Measurements from ENCODE around the gene BCL11A. TPM values are rescaled to one million over a fixed set of nuclear protein-coding genes. Genes with fewer than 3 reads are reported as not detected.

The BCL11A gene
- polyA plus RNA-seq, 3 donors from 2014 or later = 0.14 to 0.69 (median 0.29) TPM

GRCh38 chr2:60496956-60497355 is 56.5 kb downstream of the BCL11A start:
- Mint-ChIP-seq H3K9me3 (no peaks in the 10 kb centered on the region), H3K36me3 (no peaks in the 10 kb centered on the region), H3K27ac (no peak overlapping the region), H3K4me3 (no peak overlapping the region), H3K4me1 (no peaks in the 10 kb centered on the region), H3K27me3 (ENCODE audit: low read depth in 3 of 3) (peaks cover 0 to 6% (median 2%) of the 10 kb centered on the region in 3 donors)
- no peak for DNase-seq

- no peaks in the 10 kb centered on the region for H3K36me3 Mint-ChIP-seq
- H3K4me3 Mint-ChIP-seq = no peak overlapping the region
- DNase-seq = no peak
- no peaks in the 10 kb centered on the region for H3K4me1 Mint-ChIP-seq
- H3K27me3 Mint-ChIP-seq (ENCODE audit: low read depth in 3 of 3) = peaks cover 0 to 6% (median 2%) of the 10 kb centered on the region in 3 donors
- H3K9me3 Mint-ChIP-seq = no peaks in the 10 kb centered on the region
- no peak overlapping the region for H3K27ac Mint-ChIP-seq
Observed at GRCh38 chr2:60496475-60496874, 57.0 kb downstream of the BCL11A start.

- peaks cover 0 to 6% (median 2%) of the 10 kb centered on the region in 3 donors for H3K27me3 Mint-ChIP-seq (ENCODE audit: low read depth in 3 of 3)
- no peak overlapping the region for H3K4me3 Mint-ChIP-seq
- no peak overlapping the region for H3K27ac Mint-ChIP-seq
- no peaks in the 10 kb centered on the region for H3K36me3 Mint-ChIP-seq
- DNase-seq = no peak
- H3K9me3 Mint-ChIP-seq = no peaks in the 10 kb centered on the region
- H3K4me1 Mint-ChIP-seq = no peaks in the 10 kb centered on the region
Observed at GRCh38 chr2:60495041-60495625, 58.3 kb downstream of the BCL11A start.

GRCh38 chr2:60493804-60494387 is 59.6 kb downstream of the BCL11A start:
- no peak for DNase-seq
- H3K4me3 Mint-ChIP-seq = no peak overlapping the region
- H3K27me3 Mint-ChIP-seq (ENCODE audit: low read depth in 3 of 3) = peaks cover 0 to 6% (median 2%) of the 10 kb centered on the region in 3 donors
- H3K27ac Mint-ChIP-seq = no peak overlapping the region
- no peaks in the 10 kb centered on the region for H3K9me3 Mint-ChIP-seq
- H3K4me1 Mint-ChIP-seq = no peaks in the 10 kb centered on the region
- no peaks in the 10 kb centered on the region for H3K36me3 Mint-ChIP-seq

GRCh38 chr2:60492548-60492947 is 60.9 kb downstream of the BCL11A start:
- Mint-ChIP-seq H3K4me1 (no peaks in the 10 kb centered on the region), H3K36me3 (no peaks in the 10 kb centered on the region), H3K9me3 (no peaks in the 10 kb centered on the region), H3K27me3 (ENCODE audit: low read depth in 3 of 3) (peaks cover 0 to 6% (median 2%) of the 10 kb centered on the region in 3 donors), H3K27ac (no peak overlapping the region), H3K4me3 (no peak overlapping the region)
- no peak for DNase-seq

- DNase-seq = no peak
- Mint-ChIP-seq H3K36me3 (no peaks in the 10 kb centered on the region), H3K4me1 (no peaks in the 10 kb centered on the region), H3K27ac (no peak overlapping the region), H3K27me3 (ENCODE audit: low read depth in 3 of 3) (peaks cover 0 to 2% (median 2%) of the 10 kb centered on the region in 3 donors), H3K9me3 (no peaks in the 10 kb centered on the region), H3K4me3 (no peak overlapping the region)
Observed at GRCh38 chr2:60490848-60491247, 62.6 kb downstream of the BCL11A start.

- Mint-ChIP-seq H3K27me3 (ENCODE audit: low read depth in 3 of 3) (peaks cover 0 to 6% (median 2%) of the 10 kb centered on the region in 3 donors), H3K4me1 (no peaks in the 10 kb centered on the region), H3K27ac (no peak overlapping the region), H3K4me3 (no peak overlapping the region), H3K9me3 (no peaks in the 10 kb centered on the region), H3K36me3 (no peaks in the 10 kb centered on the region)
- DNase-seq = no peak
Observed at GRCh38 chr2:60490441-60490840, 63.0 kb downstream of the BCL11A start.

GRCh38 chr2:60489289-60489688 is 64.2 kb downstream of the BCL11A start:
- Mint-ChIP-seq H3K9me3 (no peaks in the 10 kb centered on the region), H3K27ac (no peak overlapping the region), H3K4me1 (peaks cover 5 to 6% of the 10 kb centered on the region in 2 donors), H3K36me3 (no peaks in the 10 kb centered on the region), H3K4me3 (no peak overlapping the region), H3K27me3 (ENCODE audit: low read depth in 3 of 3) (peaks cover 0 to 7% (median 2%) of the 10 kb centered on the region in 3 donors)
- DNase-seq = no peak

GRCh38 chr2:60488291-60488690 is 65.2 kb downstream of the BCL11A start:
- H3K9me3 Mint-ChIP-seq = no peaks in the 10 kb centered on the region
- no peaks in the 10 kb centered on the region for H3K36me3 Mint-ChIP-seq
- peaks cover 0 to 16% (median 3%) of the 10 kb centered on the region in 3 donors for H3K27me3 Mint-ChIP-seq (ENCODE audit: low read depth in 3 of 3)
- no peak overlapping the region for H3K4me3 Mint-ChIP-seq
- DNase-seq = no peak
- peaks cover 14 to 16% of the 10 kb centered on the region in 2 donors for H3K4me1 Mint-ChIP-seq
- H3K27ac Mint-ChIP-seq = no peak overlapping the region

- Mint-ChIP-seq H3K36me3 (no peaks in the 10 kb centered on the region), H3K27ac (no peak overlapping the region), H3K4me3 (no peak overlapping the region), H3K4me1 (peaks cover 25 to 27% of the 10 kb centered on the region in 2 donors), H3K27me3 (ENCODE audit: low read depth in 3 of 3) (peaks cover 0 to 17% (median 8%) of the 10 kb centered on the region in 3 donors), H3K9me3 (no peaks in the 10 kb centered on the region)
- no peak for DNase-seq
Observed at GRCh38 chr2:60487174-60487573, 66.3 kb downstream of the BCL11A start.

GRCh38 chr2:60486551-60486950 is 66.9 kb downstream of the BCL11A start:
- H3K27me3 Mint-ChIP-seq (ENCODE audit: low read depth in 3 of 3) = peaks cover 0 to 17% (median 10%) of the 10 kb centered on the region in 3 donors
- H3K4me3 Mint-ChIP-seq = no peak overlapping the region
- H3K27ac Mint-ChIP-seq = no peak overlapping the region
- H3K36me3 Mint-ChIP-seq = no peaks in the 10 kb centered on the region
- H3K9me3 Mint-ChIP-seq = no peaks in the 10 kb centered on the region
- DNase-seq = no peak
- peaks cover 31 to 34% of the 10 kb centered on the region in 2 donors for H3K4me1 Mint-ChIP-seq

- Mint-ChIP-seq H3K4me3 (no peak overlapping the region), H3K4me1 (peaks cover 36 to 38% of the 10 kb centered on the region in 2 donors), H3K27ac (no peak overlapping the region), H3K27me3 (ENCODE audit: low read depth in 3 of 3) (peaks cover 0 to 17% (median 14%) of the 10 kb centered on the region in 3 donors), H3K9me3 (no peaks in the 10 kb centered on the region), H3K36me3 (no peaks in the 10 kb centered on the region)
- no peak for DNase-seq
Observed at GRCh38 chr2:60486067-60486466, 67.4 kb downstream of the BCL11A start.

- Mint-ChIP-seq H3K9me3 (no peaks in the 10 kb centered on the region), H3K27me3 (ENCODE audit: low read depth in 3 of 3) (peaks cover 0 to 17% (median 16%) of the 10 kb centered on the region in 3 donors), H3K4me1 (peaks cover 41 to 44% of the 10 kb centered on the region in 2 donors), H3K36me3 (no peaks in the 10 kb centered on the region), H3K27ac (no peak overlapping the region), H3K4me3 (no peak overlapping the region)
- no peak for DNase-seq
Observed at GRCh38 chr2:60485550-60485949, 67.9 kb downstream of the BCL11A start.

GRCh38 chr2:60485055-60485454 is 68.4 kb downstream of the BCL11A start:
- no peaks in the 10 kb centered on the region for H3K36me3 Mint-ChIP-seq
- no peak for DNase-seq
- H3K4me1 Mint-ChIP-seq = peaks cover 43 to 49% of the 10 kb centered on the region in 2 donors
- H3K4me3 Mint-ChIP-seq = no peak overlapping the region
- H3K27me3 Mint-ChIP-seq (ENCODE audit: low read depth in 3 of 3) = peaks cover 0 to 17% (median 16%) of the 10 kb centered on the region in 3 donors
- no peaks in the 10 kb centered on the region for H3K9me3 Mint-ChIP-seq
- H3K27ac Mint-ChIP-seq = no peak overlapping the region
